HL-60 (cell line): Measurements from ENCODE around the gene DES.

Source experiments
- DNase-seq, 2 experiments: peaks; one replicate each; pipeline ENCODE4 v3.0.0-alpha.2; 2010 to 2020; ENCODE audit warnings: low read depth in 1 of 2, low spot score in 1 of 2
- H3K27ac ChIP-seq: fragments of 250-450 bp; sonication (Bioruptor Pico); replicated peaks from 2 replicates; pipeline ENCODE4 v1.5.1; 2020; ENCODE audit warnings: mild to moderate bottlenecking, moderate library complexity
- H3K27me3 ChIP-seq: fragments of 250-450 bp; sonication (Bioruptor Pico); 2 replicates; pipeline ENCODE4 v1.5.1; 2021; ENCODE audit warnings: mild to moderate bottlenecking, moderate library complexity; ENCODE audit not compliant: insufficient read depth, poor library complexity, severe bottlenecking
- H3K4me3 ChIP-seq: replicated peaks from 2 replicates; pipeline ENCODE4 v1.5.1; 2011; ENCODE audit warnings: mild to moderate bottlenecking, control low read depth, low read length; ENCODE audit not compliant: insufficient read depth
- CTCF ChIP-seq: IDR thresholded peaks from one replicate; pipeline ENCODE4 v1.5.1; 2011; ENCODE audit warnings: low read length, control low read depth, inconsistent platforms; ENCODE audit not compliant: insufficient read depth
- GABPA ChIP-seq: IDR thresholded peaks from 2 replicates; pipeline ENCODE4 v1.6.1; 2012; ENCODE audit warnings: low read depth
- POLR2AphosphoS5 ChIP-seq: IDR thresholded peaks from 2 replicates; pipeline ENCODE4 v1.6.1; 2012; ENCODE audit warnings: low read depth
- REST ChIP-seq: IDR thresholded peaks from 2 replicates; pipeline ENCODE4 v1.6.1; 2012; ENCODE audit warnings: low read depth; ENCODE audit not compliant: insufficient replicate concordance
- SPI1 ChIP-seq: IDR thresholded peaks from 2 replicates; pipeline ENCODE4 v1.6.1; 2012; ENCODE audit warnings: low read depth, mild to moderate bottlenecking, borderline replicate concordance

Gene DES

GRCh38 chr2:219455581-219455980, 37.4 kb downstream of the DES start:
- DNase-seq = peak; percentile 35 to 68
- no peaks in the 10 kb centered on the region for H3K27me3 ChIP-seq
- no peak overlapping the region for H3K27ac ChIP-seq
- TF ChIP-seq SPI1 (peak; percentile 82), POLR2AphosphoS5 (no peak)
- no peak overlapping the region for H3K4me3 ChIP-seq

- H3K4me3 ChIP-seq = no peak overlapping the region
- TF ChIP-seq POLR2AphosphoS5 (no peak), CTCF (no peak), GABPA (no peak)
- DNase-seq = peak in 1 of 2 experiments; percentile 40
- H3K27ac ChIP-seq = no peak overlapping the region
- no peaks in the 10 kb centered on the region for H3K27me3 ChIP-seq
Observed at GRCh38 chr2:219457784-219458369, 39.7 kb downstream of the DES start.

GRCh38 chr2:219458996-219459395, 40.8 kb downstream of the DES start:
- no peak overlapping the region for H3K27ac ChIP-seq
- no peak for TF ChIP-seq SPI1
- no peak for TF ChIP-seq POLR2AphosphoS5
- TF ChIP-seq GABPA = no peak
- no peak for TF ChIP-seq REST
- no peak for TF ChIP-seq CTCF
- no peak for DNase-seq
- H3K4me3 ChIP-seq = no peak overlapping the region
- no peaks in the 10 kb centered on the region for H3K27me3 ChIP-seq

GRCh38 chr2:219459460-219460311, 41.5 kb downstream of the DES start:
- DNase-seq = peak in 1 of 2 experiments; percentile 45
- Histone ChIP-seq H3K4me3 (no peak overlapping the region), H3K27ac (no peak overlapping the region; the same call in 1 of the 2 replicates)

More at GRCh38 chr2:219459460-219460311, 41.5 kb downstream of the DES start:
- no peak for TF ChIP-seq GABPA
- peak; percentile 97 for TF ChIP-seq CTCF
- no peaks in the 10 kb centered on the region for H3K27me3 ChIP-seq
